NCI-H2196 (cell line): Measurements from ENCODE around the gene LHX1.

ENCODE experiments used
- DNase-seq: peaks from one replicate; lab custom pipeline; 2025; ENCODE audit not compliant: unreplicated experiment; lab: John Stamatoyannopoulos, UW

LHX1 gene

GRCh38 chr17:36921095-36921851 is 16.0 kb upstream of the LHX1 start:
- no peak for DNase-seq

GRCh38 chr17:36922175-36922574 is 15.1 kb upstream of the LHX1 start:
- DNase-seq, result no peak

- no peak for DNase-seq
Measured at GRCh38 chr17:36923814-36924221, 13.5 kb upstream of the LHX1 start.

DNA sequence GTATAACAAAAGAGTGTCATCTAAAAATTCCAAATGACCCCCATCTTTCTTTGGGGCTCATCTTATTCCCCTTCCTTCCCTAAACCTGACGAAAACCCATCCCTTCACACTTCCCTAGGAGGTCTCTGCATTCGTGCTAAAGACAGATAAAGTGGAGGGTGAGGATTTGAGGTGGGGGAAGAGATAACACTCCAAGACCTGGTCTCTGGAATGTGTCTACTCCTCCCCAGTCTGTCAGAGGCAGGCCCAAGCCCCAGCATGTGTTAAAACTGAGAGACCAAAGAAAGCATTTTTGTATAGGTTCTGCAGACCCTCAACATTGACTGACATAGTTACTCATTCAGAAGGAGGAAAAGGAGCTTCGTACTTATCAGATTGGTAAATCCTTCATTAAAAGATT is 11.0 kb upstream of the LHX1 start:
- DNase-seq, result no peak

GRCh38 chr17:36926701-36927100 is 10.6 kb upstream of the LHX1 start:
- DNase-seq, result no peak

- no peak for DNase-seq
Measured at GRCh38 chr17:36928471-36929345, 8.6 kb upstream of the LHX1 start.

DNA sequence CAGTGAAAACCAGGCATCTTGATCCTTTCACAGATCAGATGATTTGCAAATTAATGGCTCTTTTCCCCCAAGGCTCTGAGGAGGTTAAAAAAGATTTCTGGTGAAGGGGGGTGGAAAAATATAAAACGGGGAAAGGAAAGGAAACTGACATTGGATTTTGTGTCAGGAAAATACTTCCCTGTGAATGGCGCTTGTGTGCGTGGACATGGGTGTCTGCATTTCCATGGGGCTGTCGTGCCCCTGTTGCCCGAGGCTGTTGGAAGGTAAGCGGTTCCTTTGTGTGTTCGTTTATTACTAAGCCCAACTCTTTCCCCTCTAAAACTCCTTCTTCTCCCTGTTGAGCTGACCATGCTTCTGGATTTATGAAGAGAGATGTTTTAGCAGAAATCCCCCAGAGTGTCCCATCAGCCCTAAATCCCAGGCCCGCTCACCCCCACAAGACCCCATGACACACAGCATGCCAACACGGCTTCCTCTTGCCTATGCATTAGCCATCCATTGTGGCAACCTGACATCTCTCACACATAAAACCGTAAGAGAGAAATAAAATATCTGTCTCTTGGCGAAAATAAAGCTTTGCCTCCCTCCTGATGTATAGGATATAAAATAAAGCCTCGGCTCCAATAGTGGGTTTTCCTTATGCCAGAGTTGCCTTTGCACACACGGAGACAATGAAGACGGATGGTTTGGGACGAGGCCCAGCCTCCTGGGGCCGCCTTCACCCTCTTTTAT is 7.3 kb upstream of the LHX1 start:
- DNase-seq, result no peak

GRCh38 chr17:36930583-36930900 is 6.7 kb upstream of the LHX1 start:
- DNase-seq, result no peak

- no peak for DNase-seq
Measured at GRCh38 chr17:36931096-36931696, 6.1 kb upstream of the LHX1 start.

DNA sequence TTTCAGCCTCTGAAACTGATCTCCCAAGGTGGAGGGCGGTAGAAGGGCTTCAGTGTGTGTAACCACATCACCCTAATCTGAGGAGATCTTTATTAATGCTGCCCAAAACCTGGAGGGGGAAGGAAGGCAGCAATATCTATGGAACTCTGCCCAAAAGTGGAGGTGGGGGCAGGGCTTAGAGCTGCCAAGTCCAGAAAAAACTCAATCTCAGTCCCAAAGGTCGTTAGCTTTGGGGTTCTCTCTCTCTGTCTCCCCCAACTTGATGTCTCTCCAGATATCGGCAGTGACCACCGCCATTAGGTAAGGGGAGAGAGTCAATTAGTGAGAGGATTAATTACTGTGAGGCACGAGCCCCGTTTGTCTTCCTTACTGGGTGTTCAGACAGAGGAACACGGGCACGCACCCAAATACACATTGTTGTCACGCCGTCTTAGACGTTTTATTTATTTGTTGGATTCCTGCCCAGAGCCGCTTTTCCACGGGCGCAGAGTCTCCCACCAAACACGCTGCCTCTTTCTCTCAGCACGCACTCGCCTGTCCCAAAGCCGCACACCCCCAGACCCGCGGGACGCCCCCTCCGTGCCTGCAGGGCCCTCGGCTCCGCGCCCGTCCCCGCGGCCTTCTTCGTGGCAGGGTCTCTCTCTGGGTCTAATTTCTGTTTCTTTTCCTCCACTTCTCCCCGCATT is 5.4 kb upstream of the LHX1 start:
- DNase-seq, result no peak

DNA sequence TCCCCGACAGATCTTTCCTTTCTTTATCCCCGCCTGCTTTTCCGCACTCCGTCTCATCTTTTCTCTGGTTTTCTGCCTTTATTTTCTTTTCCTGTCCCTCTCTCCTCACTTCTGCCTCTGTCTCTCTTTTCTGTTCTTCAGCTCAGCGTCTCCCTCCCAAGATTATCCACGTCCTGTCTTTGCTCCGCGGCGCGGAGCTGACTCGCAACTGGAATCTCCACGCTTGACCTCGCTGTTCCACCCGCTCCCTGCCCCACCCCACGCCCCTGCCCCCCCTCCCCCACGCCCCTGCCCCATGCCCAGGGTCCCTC is 4.9 kb upstream of the LHX1 start:
- DNase-seq, result no peak

DNA sequence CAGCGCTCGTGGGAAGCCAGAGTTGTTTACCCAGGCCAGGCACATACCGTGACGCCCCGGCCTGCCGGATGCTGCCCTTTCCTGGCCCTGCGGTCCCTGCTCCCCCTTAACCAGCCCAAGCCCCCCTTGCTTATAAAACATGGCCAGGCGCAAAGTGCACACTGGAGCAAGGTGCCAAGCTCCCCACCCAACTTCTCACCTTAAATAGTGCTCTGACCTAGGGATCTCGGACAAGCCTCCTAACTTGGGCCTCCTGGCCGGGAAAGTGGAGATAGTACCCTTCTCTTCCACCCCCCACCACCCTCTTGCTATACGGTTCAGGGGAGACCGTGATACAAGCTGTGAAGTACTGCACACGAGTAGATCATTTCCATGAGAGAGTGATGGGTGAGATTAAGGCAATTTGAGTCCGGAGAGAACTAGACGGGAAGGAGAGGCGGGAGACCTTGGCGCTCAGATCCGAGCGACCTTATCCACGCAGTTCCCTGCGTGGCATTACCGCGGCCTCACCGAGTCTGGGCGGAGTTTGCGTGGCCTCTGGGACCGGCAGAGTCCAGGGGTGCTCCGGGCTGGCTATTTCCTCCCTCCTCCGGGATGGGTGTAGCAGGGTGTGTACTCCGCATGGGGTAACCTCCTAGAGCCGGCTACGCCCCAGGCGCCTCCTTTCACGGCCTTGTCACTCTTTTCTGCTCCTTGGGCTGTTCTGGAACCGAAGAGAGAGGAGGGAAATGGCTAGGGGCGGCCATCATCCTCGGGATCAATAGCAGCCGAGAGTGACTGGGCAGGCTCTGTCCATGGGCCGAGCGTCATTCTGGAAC is 4.4 kb upstream of the LHX1 start:
- DNase-seq, result no peak

DNA sequence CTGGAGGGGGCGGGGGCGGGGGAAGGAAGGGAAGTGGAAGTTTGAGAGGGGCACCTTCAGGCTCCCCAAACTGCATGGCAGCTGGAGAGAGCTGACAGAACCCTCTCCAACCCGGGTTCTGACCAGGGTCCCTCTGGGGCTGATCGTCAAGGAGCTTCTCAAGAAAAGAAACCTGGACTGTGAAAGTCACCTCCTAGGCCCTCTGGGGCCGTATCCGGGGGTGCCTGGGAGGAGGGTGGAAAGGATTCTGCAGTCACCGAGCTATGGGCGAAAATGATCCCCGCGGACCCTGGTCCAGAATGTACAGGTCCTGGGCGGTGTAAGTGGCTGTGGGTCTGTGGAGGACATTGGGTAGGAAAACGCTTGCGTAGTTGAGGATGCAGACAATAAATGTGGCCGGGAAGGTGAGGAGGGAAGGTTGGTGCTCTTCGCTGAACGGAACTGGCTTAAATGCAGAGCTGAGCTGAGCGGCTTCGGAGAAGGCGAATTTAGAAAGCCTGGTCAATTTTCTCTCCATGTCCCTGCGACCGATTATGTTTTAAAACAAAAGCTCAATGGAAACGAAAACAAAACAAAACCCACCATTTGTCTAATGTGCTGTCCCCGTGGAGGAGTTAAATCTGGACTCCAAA is 3.6 kb upstream of the LHX1 start:
- no peak for DNase-seq

- DNase-seq, result no peak
Measured at GRCh38 chr17:36934144-36934691, 3.1 kb upstream of the LHX1 start.

- peak; percentile 4 for DNase-seq
Measured at GRCh38 chr17:36934692-36935630, 2.3 kb upstream of the LHX1 start.

DNA sequence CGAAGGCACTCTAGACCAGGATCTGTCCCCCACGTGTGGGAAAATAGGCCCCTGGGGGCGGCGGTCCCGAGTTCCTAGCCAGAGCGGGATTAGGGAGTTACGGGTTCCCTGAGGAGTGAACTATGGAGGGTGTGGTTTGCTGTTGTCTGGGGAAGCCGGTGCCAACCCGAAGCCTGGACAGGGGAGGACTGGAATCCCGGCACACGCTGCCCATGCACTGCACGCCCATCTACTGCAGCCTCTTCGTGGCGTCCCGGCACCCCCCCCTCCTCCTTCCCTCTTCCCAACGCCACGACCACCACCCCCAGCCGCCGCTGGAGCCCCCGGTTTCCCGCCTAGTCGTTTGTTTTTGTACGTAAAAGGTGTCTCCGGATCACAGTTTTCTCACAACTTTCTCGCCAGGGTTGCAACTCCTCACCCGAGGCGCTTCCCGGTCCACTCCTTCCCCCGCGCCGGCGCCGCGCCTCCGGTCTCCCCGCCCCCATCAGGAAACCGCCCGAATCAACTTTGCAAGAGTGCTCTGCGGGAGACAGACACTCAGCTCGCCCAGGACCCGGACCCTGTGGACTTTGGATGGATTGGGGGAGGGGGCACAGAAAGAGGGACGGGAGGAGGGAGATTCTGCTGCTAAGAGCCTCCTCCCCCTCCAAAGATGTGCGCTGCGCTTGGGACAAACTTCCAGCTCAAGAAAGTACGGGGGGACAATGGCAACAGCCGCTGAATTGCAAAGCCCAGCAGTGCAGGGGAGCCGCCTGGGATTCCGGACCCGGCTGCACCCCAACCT is 1.4 kb upstream of the LHX1 start:
- DNase-seq, result no peak

GRCh38 chr17:36936455-36937000 is 747 bp upstream of the LHX1 start:
- DNase-seq, result no peak
